Parathyroid adenoma (tissue), 2 donors: ENCODE data around the gene ITGAX.

Experiments used
- H2AFZ ChIP-seq: fragments of 300-600 bp; sonication (generic); one replicate; pipeline ENCODE4 v1.7.0; 2017; ENCODE audit warnings: antibody characterized with exemption, mild to moderate bottlenecking
- H3K27ac ChIP-seq: fragments of 300-600 bp; sonication (generic); one replicate; pipeline ENCODE4 v1.7.0; 2017
- H3K27me3 ChIP-seq: fragments of 300-600 bp; sonication (generic); one replicate; pipeline ENCODE4 v1.7.0; 2017; ENCODE audit warnings: low read length; ENCODE audit not compliant: control insufficient read depth, insufficient read depth
- H3K36me3 ChIP-seq: fragments of 300-600 bp; sonication (generic); one replicate; pipeline ENCODE4 v1.7.0; 2017; ENCODE audit warnings: low read length; ENCODE audit not compliant: control insufficient read depth, insufficient read depth
- H3K4me1 ChIP-seq: fragments of 300-600 bp; sonication (generic); one replicate; pipeline ENCODE4 v1.7.0; 2017; ENCODE audit warnings: control low read depth
- H3K4me2 ChIP-seq: fragments of 300-600 bp; sonication (generic); one replicate; pipeline ENCODE4 v1.7.0; 2017; ENCODE audit warnings: low read length
- H3K4me3 ChIP-seq: fragments of 300-600 bp; sonication (generic); one replicate; pipeline ENCODE4 v1.7.0; 2017; ENCODE audit warnings: low read depth, low read length
- H3K79me2 ChIP-seq: fragments of 300-600 bp; sonication (generic); one replicate; pipeline ENCODE4 v1.7.0; 2017; ENCODE audit warnings: control low read depth
- H3K9ac ChIP-seq: fragments of 300-600 bp; sonication (generic); one replicate; pipeline ENCODE4 v1.7.0; 2017; ENCODE audit warnings: mild to moderate bottlenecking
- H3K9me3 ChIP-seq: fragments of 300-600 bp; sonication (generic); one replicate; pipeline ENCODE4 v1.7.0; 2017; ENCODE audit warnings: low read length; ENCODE audit not compliant: control insufficient read depth
- TF ChIP-seq, protein P1 (sequence below): fragments of 300-600 bp; sonication (generic); IDR thresholded peaks from one replicate; pipeline ENCODE4 v1.7.0; 2017; ENCODE audit warnings: antibody characterized with exemption, mild to moderate bottlenecking
- donor health status: primary hyperparathyroidism.

The ITGAX gene

DNA sequence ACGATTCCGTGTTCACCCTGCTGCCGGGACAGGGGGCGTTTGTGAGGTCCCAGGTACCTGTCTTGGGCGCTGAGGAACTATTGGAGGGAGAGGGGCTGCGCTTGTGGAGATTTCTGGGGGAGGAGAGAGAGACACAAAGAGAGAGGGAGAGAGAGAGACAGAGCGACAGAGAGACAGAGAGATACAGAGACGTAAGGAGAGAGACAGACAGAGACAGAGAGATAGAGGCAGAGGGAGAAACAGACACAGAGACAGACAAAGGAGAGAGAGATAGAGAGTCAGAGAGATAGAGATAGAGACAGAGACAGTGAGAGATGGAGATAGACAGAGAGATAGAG, 24.5 kb upstream of the ITGAX start:
- Histone ChIP-seq H3K36me3 (no peaks in the 10 kb centered on the region), H3K9ac (no peak overlapping the region), H3K9me3 (no peaks in the 10 kb centered on the region), H3K27ac (no peak overlapping the region), H3K4me2 (no peak overlapping the region), H3K79me2 (no peaks in the 10 kb centered on the region), H3K4me1 (peaks cover 2% of the 10 kb centered on the region), H3K27me3 (no peaks in the 10 kb centered on the region), H2AFZ (no peak overlapping the region), H3K4me3 (no peak overlapping the region)
- TF ChIP-seq, protein P1, sequence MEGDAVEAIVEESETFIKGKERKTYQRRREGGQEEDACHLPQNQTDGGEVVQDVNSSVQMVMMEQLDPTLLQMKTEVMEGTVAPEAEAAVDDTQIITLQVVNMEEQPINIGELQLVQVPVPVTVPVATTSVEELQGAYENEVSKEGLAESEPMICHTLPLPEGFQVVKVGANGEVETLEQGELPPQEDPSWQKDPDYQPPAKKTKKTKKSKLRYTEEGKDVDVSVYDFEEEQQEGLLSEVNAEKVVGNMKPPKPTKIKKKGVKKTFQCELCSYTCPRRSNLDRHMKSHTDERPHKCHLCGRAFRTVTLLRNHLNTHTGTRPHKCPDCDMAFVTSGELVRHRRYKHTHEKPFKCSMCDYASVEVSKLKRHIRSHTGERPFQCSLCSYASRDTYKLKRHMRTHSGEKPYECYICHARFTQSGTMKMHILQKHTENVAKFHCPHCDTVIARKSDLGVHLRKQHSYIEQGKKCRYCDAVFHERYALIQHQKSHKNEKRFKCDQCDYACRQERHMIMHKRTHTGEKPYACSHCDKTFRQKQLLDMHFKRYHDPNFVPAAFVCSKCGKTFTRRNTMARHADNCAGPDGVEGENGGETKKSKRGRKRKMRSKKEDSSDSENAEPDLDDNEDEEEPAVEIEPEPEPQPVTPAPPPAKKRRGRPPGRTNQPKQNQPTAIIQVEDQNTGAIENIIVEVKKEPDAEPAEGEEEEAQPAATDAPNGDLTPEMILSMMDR = no peak

DNA sequence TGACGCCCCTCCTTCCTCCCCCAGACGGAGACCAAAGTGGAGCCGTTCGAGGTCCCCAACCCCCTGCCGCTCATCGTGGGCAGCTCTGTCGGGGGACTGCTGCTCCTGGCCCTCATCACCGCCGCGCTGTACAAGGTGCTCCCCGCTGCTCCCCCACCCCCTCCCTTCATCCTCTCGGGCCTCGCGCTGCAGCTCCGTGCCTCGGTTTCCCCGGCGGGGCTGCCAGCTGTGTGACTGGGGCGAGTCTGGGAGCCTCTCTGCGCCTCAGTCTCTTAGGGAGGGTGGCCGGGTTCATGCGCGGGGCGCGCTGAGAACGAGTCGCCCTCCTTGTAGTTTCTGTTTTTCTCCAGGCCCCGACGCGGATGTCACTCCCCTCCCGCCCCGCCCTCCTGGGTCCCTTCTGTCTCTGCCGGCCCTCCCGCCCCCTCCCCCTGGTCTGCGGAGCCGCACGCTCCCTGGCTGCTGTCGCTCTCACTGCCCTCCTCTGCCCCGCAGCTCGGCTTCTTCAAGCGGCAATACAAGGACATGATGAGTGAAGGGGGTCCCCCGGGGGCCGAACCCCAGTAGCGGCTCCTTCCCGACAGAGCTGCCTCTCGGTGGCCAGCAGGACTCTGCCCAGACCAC, 23.7 kb upstream of the ITGAX start:
- peak overlapping the region; percentile 53 for H3K4me2 ChIP-seq
- H3K4me1 ChIP-seq = peaks cover 2% of the 10 kb centered on the region
- TF ChIP-seq, protein P1 = no peak
- H3K9me3 ChIP-seq = no peaks in the 10 kb centered on the region
- no peaks in the 10 kb centered on the region for H3K27me3 ChIP-seq
- H3K4me3 ChIP-seq = no peak overlapping the region
- no peak overlapping the region for H3K9ac ChIP-seq
- H2AFZ ChIP-seq = peak overlapping the region; percentile 50
- no peaks in the 10 kb centered on the region for H3K36me3 ChIP-seq
- no peak overlapping the region for H3K27ac ChIP-seq
- H3K79me2 ChIP-seq = no peaks in the 10 kb centered on the region

GRCh38 chr16:31331807-31332301, 23.1 kb upstream of the ITGAX start:
- H3K27ac ChIP-seq = no peak overlapping the region
- H3K79me2 ChIP-seq = no peaks in the 10 kb centered on the region
- peaks cover 2% of the 10 kb centered on the region for H3K4me1 ChIP-seq
- no peak overlapping the region for H3K4me3 ChIP-seq
- no peak overlapping the region for H3K9ac ChIP-seq
- no peaks in the 10 kb centered on the region for H3K36me3 ChIP-seq
- H2AFZ ChIP-seq = no peak overlapping the region
- TF ChIP-seq, protein P1 = no peak
- no peaks in the 10 kb centered on the region for H3K27me3 ChIP-seq
- no peak overlapping the region for H3K4me2 ChIP-seq
- no peaks in the 10 kb centered on the region for H3K9me3 ChIP-seq

- TF ChIP-seq, protein P1 = no peak
- Histone ChIP-seq H3K36me3 (no peaks in the 10 kb centered on the region), H3K9me3 (no peaks in the 10 kb centered on the region), H3K4me1 (peaks cover 2% of the 10 kb centered on the region), H3K27ac (no peak overlapping the region), H3K9ac (no peak overlapping the region), H3K4me2 (no peak overlapping the region), H3K79me2 (no peaks in the 10 kb centered on the region), H3K4me3 (no peak overlapping the region), H3K27me3 (no peaks in the 10 kb centered on the region), H2AFZ (no peak overlapping the region)
Measured at GRCh38 chr16:31332544-31332943, 22.4 kb upstream of the ITGAX start.
